ENCODE measurements around the gene GOPC. TPM values are rescaled to one million over a fixed set of nuclear protein-coding genes. Genes with fewer than 3 reads are reported as not detected.
A peak's percentile ranks its signal among the peaks of the same experiment; 100 is the strongest.

Gene GOPC
- total RNA-seq, 2 donors from 2014 or later, result 16.8 to 20.1 TPM

DNA sequence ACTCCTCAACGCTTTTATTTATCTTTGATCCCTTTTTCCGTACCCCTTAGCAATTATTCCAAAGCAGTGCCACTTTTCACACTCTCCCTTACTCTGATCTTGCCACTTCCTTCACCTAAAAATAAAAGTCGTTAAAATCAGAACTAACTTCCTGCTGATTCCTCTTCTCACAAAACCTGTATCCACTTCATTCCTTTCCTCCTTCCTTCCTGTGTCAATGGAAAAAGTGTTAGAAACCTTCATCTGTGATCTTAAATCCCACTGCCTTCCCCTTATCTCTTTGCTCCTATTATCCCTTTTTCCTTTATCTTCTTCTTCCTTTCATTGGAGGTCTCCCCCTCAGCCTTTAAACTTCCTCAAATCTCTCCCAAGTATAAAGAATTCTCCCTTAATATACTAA lies 49.2 kb downstream of the GOPC start:
- Mint-ChIP-seq H3K27me3 (ENCODE audit: low read depth) (no peaks in the 10 kb centered on the region), H3K4me3 (no peak overlapping the region), H3K4me1 (ENCODE audit: low read depth) (peaks cover 33% of the 10 kb centered on the region), H3K36me3 (ENCODE audit: insufficient read depth in 2 of 2) (peaks cover 0 to 3% of the 10 kb centered on the region in 2 donors), H3K27ac (no peak overlapping the region), H3K9me3 (no peaks in the 10 kb centered on the region)
- ATAC-seq (replicated peaks in 1 of 2), result no peak
- no peak for DNase-seq

GRCh38 chr6:117552618-117553017 lies 49.7 kb downstream of the GOPC start:
- Mint-ChIP-seq H3K4me3 (no peak overlapping the region), H3K36me3 (ENCODE audit: insufficient read depth in 2 of 2) (peaks cover 0 to 3% of the 10 kb centered on the region in 2 donors)

GRCh38 chr6:117550618-117551242 lies 51.6 kb downstream of the GOPC start:
- Mint-ChIP-seq H3K4me3 (no peak overlapping the region), H3K27ac (no peak overlapping the region), H3K9me3 (no peaks in the 10 kb centered on the region), H3K36me3 (ENCODE audit: insufficient read depth in 2 of 2) (peaks cover 0 to 3% of the 10 kb centered on the region in 2 donors), H3K27me3 (ENCODE audit: low read depth) (peaks cover 17% of the 10 kb centered on the region), H3K4me1 (ENCODE audit: low read depth) (peaks cover 48% of the 10 kb centered on the region)
- ATAC-seq (replicated peaks in 1 of 2), result no peak
- no peak for DNase-seq

More at GRCh38 chr6:117552618-117553017, 49.7 kb downstream of the GOPC start:
- DNase-seq, result no peak
- Mint-ChIP-seq H3K4me1 (ENCODE audit: low read depth) (peaks cover 36% of the 10 kb centered on the region), H3K9me3 (no peaks in the 10 kb centered on the region), H3K27me3 (ENCODE audit: low read depth) (peaks cover under 1% of the 10 kb centered on the region), H3K27ac (no peak overlapping the region)
- no peak for ATAC-seq (replicated peaks in 1 of 2)

GRCh38 chr6:117550078-117550600 lies 52.2 kb downstream of the GOPC start:
- H3K4me1 Mint-ChIP-seq (ENCODE audit: low read depth), result peaks cover 45% of the 10 kb centered on the region
- no peak for ATAC-seq (replicated peaks in 1 of 2)
- peaks cover 17% of the 10 kb centered on the region for H3K27me3 Mint-ChIP-seq (ENCODE audit: low read depth)
- DNase-seq, result no peak
- no peaks in the 10 kb centered on the region for H3K9me3 Mint-ChIP-seq
- H3K36me3 Mint-ChIP-seq (ENCODE audit: insufficient read depth in 2 of 2), result peaks cover 0 to 3% of the 10 kb centered on the region in 2 donors
- peak overlapping the region in 1 of 2 donors; percentile 84 for H3K4me3 Mint-ChIP-seq
- no peak overlapping the region for H3K27ac Mint-ChIP-seq

- H3K36me3 Mint-ChIP-seq (ENCODE audit: insufficient read depth in 2 of 2), result peaks cover 0 to 3% of the 10 kb centered on the region in 2 donors
- no peak for DNase-seq
- H3K9me3 Mint-ChIP-seq, result no peaks in the 10 kb centered on the region
- peak overlapping the region; percentile 82 to 84 for H3K4me3 Mint-ChIP-seq
- peaks cover 44% of the 10 kb centered on the region for H3K4me1 Mint-ChIP-seq (ENCODE audit: low read depth)
- H3K27ac Mint-ChIP-seq, result peak overlapping the region; percentile 87
- ATAC-seq (replicated peaks in 1 of 2), result no peak
- H3K27me3 Mint-ChIP-seq (ENCODE audit: low read depth), result peaks cover 17% of the 10 kb centered on the region
Observed at GRCh38 chr6:117549611-117550010, 52.7 kb downstream of the GOPC start.

- ATAC-seq (replicated peaks in 1 of 2) (peak; percentile 70 to 72), DNase-seq (peak; percentile 35 to 38)
- peaks cover 17% of the 10 kb centered on the region for H3K27me3 Mint-ChIP-seq (ENCODE audit: low read depth)
- peak overlapping the region; percentile 87 for H3K27ac Mint-ChIP-seq
- H3K9me3 Mint-ChIP-seq, result no peaks in the 10 kb centered on the region
- peaks cover 44% of the 10 kb centered on the region for H3K4me1 Mint-ChIP-seq (ENCODE audit: low read depth)
- peaks cover 0 to 3% of the 10 kb centered on the region in 2 donors for H3K36me3 Mint-ChIP-seq (ENCODE audit: insufficient read depth in 2 of 2)
- H3K4me3 Mint-ChIP-seq, result peak overlapping the region; percentile 82 to 84
Observed at GRCh38 chr6:117548797-117549301, 53.5 kb downstream of the GOPC start.

GRCh38 chr6:117547688-117548621 lies 54.4 kb downstream of the GOPC start:
- Mint-ChIP-seq H3K27ac (peak overlapping the region; percentile 87), H3K27me3 (ENCODE audit: low read depth) (peaks cover 17% of the 10 kb centered on the region), H3K9me3 (no peaks in the 10 kb centered on the region), H3K4me3 (peak overlapping the region; percentile 82 to 84), H3K36me3 (ENCODE audit: insufficient read depth in 2 of 2) (peaks cover 0 to 3% of the 10 kb centered on the region in 2 donors), H3K4me1 (ENCODE audit: low read depth) (peaks cover 44% of the 10 kb centered on the region)
- ATAC-seq (replicated peaks in 1 of 2) (peak; percentile 59 to 61), DNase-seq (peak; percentile 57 to 60)

- ATAC-seq (replicated peaks in 1 of 2) (no peak), DNase-seq (no peak)
- peak overlapping the region; percentile 18 to 19 for H3K4me3 Mint-ChIP-seq
- peaks cover 17% of the 10 kb centered on the region for H3K27me3 Mint-ChIP-seq (ENCODE audit: low read depth)
- H3K9me3 Mint-ChIP-seq, result no peaks in the 10 kb centered on the region
- peaks cover 0 to 3% of the 10 kb centered on the region in 2 donors for H3K36me3 Mint-ChIP-seq (ENCODE audit: insufficient read depth in 2 of 2)
- peaks cover 44% of the 10 kb centered on the region for H3K4me1 Mint-ChIP-seq (ENCODE audit: low read depth)
- H3K27ac Mint-ChIP-seq, result no peak overlapping the region
Observed at GRCh38 chr6:117546674-117547073, 55.6 kb downstream of the GOPC start.

DNA sequence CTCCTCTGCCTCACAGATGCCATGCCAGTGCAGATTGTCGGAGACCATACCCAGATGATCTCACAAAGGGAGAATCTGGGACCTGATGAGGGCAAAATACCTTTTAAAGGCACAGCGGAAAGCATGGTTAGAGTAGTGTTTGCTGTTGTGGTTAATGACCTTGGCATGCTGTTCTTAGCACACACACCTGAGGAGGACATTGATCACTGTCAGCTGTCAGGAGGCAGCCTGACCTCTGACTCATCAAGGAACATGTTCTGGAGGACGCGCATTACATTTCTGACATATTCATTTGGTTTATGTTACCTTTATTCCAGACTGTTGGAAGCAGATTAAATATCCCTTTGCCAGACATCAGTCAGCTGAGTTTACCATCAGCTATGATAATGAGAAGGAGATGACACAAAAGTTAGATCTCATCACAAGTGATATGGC lies 57.1 kb downstream of the GOPC start:
- H3K4me3 Mint-ChIP-seq, result no peak overlapping the region
- no peaks in the 10 kb centered on the region for H3K9me3 Mint-ChIP-seq
- peaks cover 40% of the 10 kb centered on the region for H3K4me1 Mint-ChIP-seq (ENCODE audit: low read depth)
- H3K27ac Mint-ChIP-seq, result no peak overlapping the region
- no peak for DNase-seq
- peaks cover 17% of the 10 kb centered on the region for H3K27me3 Mint-ChIP-seq (ENCODE audit: low read depth)
- ATAC-seq (replicated peaks in 1 of 2), result no peak
- H3K36me3 Mint-ChIP-seq (ENCODE audit: insufficient read depth in 2 of 2), result peaks cover 0 to 3% of the 10 kb centered on the region in 2 donors

DNA sequence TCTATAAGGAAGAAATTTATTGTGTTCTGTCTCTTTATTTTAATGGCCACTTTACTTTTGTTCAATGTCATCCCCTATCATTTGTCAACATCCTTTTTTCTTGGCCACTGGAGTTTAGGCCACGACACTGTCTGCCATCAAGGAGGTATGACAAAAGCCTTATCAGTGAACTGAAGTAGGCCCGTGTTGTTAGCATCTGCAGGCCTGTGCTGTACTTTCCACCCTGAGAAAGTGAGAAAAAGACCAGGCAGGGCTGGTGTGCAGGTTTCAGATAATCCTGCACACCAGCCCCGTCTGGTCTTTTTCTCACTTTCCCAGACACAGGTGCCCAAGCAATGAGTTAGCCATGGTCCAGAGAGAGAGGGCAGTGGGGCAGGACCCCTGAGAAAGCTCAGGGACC lies 57.6 kb downstream of the GOPC start:
- peaks cover 35% of the 10 kb centered on the region for H3K4me1 Mint-ChIP-seq (ENCODE audit: low read depth)
- H3K9me3 Mint-ChIP-seq, result no peaks in the 10 kb centered on the region
- H3K27me3 Mint-ChIP-seq (ENCODE audit: low read depth), result peaks cover 17% of the 10 kb centered on the region
- DNase-seq, result no peak
- H3K27ac Mint-ChIP-seq, result no peak overlapping the region
- peaks cover 0 to 3% of the 10 kb centered on the region in 2 donors for H3K36me3 Mint-ChIP-seq (ENCODE audit: insufficient read depth in 2 of 2)
- no peak overlapping the region for H3K4me3 Mint-ChIP-seq
- ATAC-seq (replicated peaks in 1 of 2), result no peak

- H3K9me3 Mint-ChIP-seq, result no peaks in the 10 kb centered on the region
- no peak overlapping the region for H3K4me3 Mint-ChIP-seq
- peaks cover 26% of the 10 kb centered on the region for H3K27me3 Mint-ChIP-seq (ENCODE audit: low read depth)
- DNase-seq, result no peak
- no peak overlapping the region for H3K27ac Mint-ChIP-seq
- no peak for ATAC-seq (replicated peaks in 1 of 2)
- no peaks in the 10 kb centered on the region for H3K36me3 Mint-ChIP-seq (ENCODE audit: insufficient read depth in 2 of 2)
- H3K4me1 Mint-ChIP-seq (ENCODE audit: low read depth), result peaks cover 23% of the 10 kb centered on the region
Observed at GRCh38 chr6:117542493-117542892, 59.8 kb downstream of the GOPC start.

DNA sequence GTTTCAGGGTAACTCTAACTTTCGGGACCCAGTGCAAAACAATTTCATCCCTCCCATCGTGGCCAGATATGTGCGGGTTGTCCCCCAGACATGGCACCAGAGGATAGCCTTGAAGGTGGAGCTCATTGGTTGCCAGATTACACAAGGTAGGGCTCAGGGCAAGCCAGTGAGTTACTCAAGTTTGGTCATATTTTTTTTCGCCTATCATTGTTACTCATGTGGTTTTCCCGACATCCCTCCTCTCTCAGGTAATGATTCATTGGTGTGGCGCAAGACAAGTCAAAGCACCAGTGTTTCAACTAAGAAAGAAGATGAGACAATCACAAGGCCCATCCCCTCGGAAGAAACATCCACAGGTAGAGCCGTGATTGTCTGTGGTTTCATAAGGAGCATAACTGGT lies 61.6 kb downstream of the GOPC start:
- Mint-ChIP-seq H3K4me1 (ENCODE audit: low read depth) (peaks cover 12% of the 10 kb centered on the region), H3K36me3 (ENCODE audit: insufficient read depth in 2 of 2) (no peaks in the 10 kb centered on the region)
- ATAC-seq (replicated peaks in 1 of 2), result peak; percentile 31 to 38

GRCh38 chr6:117538615-117539014 lies 63.7 kb downstream of the GOPC start:
- H3K36me3 Mint-ChIP-seq (ENCODE audit: insufficient read depth in 2 of 2), result no peaks in the 10 kb centered on the region
- DNase-seq (no peak), ATAC-seq (replicated peaks in 1 of 2) (no peak)
- H3K27me3 Mint-ChIP-seq (ENCODE audit: low read depth), result peaks cover 12% of the 10 kb centered on the region
- no peak overlapping the region for H3K27ac Mint-ChIP-seq
- H3K4me3 Mint-ChIP-seq, result no peak overlapping the region
- peaks cover 12% of the 10 kb centered on the region for H3K4me1 Mint-ChIP-seq (ENCODE audit: low read depth)
- H3K9me3 Mint-ChIP-seq, result no peaks in the 10 kb centered on the region

More for the DNA sequence above, 61.6 kb downstream of the GOPC start:
- Mint-ChIP-seq H3K9me3 (no peaks in the 10 kb centered on the region), H3K27me3 (ENCODE audit: low read depth) (peaks cover 12% of the 10 kb centered on the region), H3K4me3 (no peak overlapping the region), H3K27ac (no peak overlapping the region)
- no peak for DNase-seq

All from activated T-cell treated with anti-CD3 and anti-CD28 coated beads, Interleukin-2, amount 50 U/mL, for 72 hours (primary cell).